HS-27A (cell line): ENCODE measurements around the gene MAP7D2.

Experiments used
- DNase-seq: peaks from one replicate; pipeline ENCODE4 v3.0.0-alpha.2; 2012; ENCODE audit warnings: low read depth, missing footprints

MAP7D2 gene

GRCh38 chrX:19966056-19966455 lies 150.7 kb downstream of the MAP7D2 start:
- no peak for DNase-seq

- no peak for DNase-seq
Measured at GRCh38 chrX:19964017-19964710, 152.5 kb downstream of the MAP7D2 start.

DNA sequence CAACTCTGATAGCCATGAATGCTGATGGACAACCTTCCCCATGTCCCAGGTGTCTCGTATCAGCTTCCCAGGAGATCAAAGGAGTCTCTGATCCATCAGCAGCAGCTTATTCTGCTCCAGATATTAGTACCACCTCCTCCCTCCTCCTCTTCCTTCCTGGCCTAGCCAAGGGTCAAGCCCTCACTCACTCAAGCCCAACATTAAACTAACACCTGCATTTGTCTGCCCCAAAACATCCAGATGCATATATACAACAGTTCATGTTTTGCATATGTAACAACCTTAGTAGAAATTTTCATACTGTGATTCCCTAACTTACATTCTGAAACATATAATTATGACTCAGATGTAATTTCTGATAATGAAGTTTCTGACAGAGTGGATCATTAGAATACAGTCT lies 155.8 kb downstream of the MAP7D2 start:
- no peak for DNase-seq

- DNase-seq: no peak
Measured at GRCh38 chrX:19958552-19959486, 157.9 kb downstream of the MAP7D2 start.

- DNase-seq: no peak
Measured at GRCh38 chrX:19956923-19957322, 159.8 kb downstream of the MAP7D2 start.
